GM12878 (cell line): ENCODE results near the gene RAP1GAP. TPM values are rescaled to one million over a fixed set of nuclear protein-coding genes. Genes with fewer than 3 reads are reported as not detected.

ENCODE experiments used
- ATAC-seq: fragments of 200-7000 bp; cut with Tn5 transposase; 3 replicates; pipeline ENCODE4 v1.9.1; 2020; ENCODE audit warnings: mild to moderate bottlenecking, moderate library complexity
- BruUV-seq: library from RNA; stranded (reverse); fragments of 400-500 nt; replicated peaks from 2 replicates; lab custom pipeline; 2021; lab: Mats Ljungman, UMichigan
- CTCF ChIA-PET: fragments of 300-600 bp; sonication (Branson Sonifier 250); formaldehyde crosslinking; extraction: SDS; loops from one replicate; lab custom pipeline; 2021; ENCODE audit warnings: inconsistent platforms; lab: Yijun Ruan, JAX
- POLR2A ChIA-PET: fragments of 350-600 bp; formaldehyde crosslinking; extraction: SDS; loops from one replicate; lab custom pipeline; 2021; ENCODE audit warnings: inconsistent platforms; lab: Charles Lee
- RAD21 ChIA-PET: fragments of 300-600 bp; sonication (Branson Sonifier 250); formaldehyde crosslinking; loops from one replicate; lab custom pipeline; 2023; ENCODE audit warnings: antibody characterized with exemption; ENCODE audit not compliant: unreplicated experiment; lab: Charles Lee
- SMC1A ChIA-PET: fragments of 300-600 bp; sonication (Branson Sonifier 250); formaldehyde crosslinking; loops from one replicate; lab custom pipeline; 2023; ENCODE audit not compliant: unreplicated experiment, uncharacterized antibody; lab: Charles Lee
- DNase-seq: peaks from one replicate; pipeline ENCODE4 v3.0.0-alpha.2; 2011; ENCODE audit warnings: low read depth, low spot score
- FAIRE-seq: peaks from 3 replicates; lab custom pipeline; 2011; peaks lifted over from hg19 to GRCh38; lab: Jason Lieb, UNC
- H2AFZ ChIP-seq: 2 replicates; pipeline ENCODE4 v1.6.0; 2011; ENCODE audit warnings: low read depth, low read length, control low read depth; ENCODE audit not compliant: control insufficient read depth
- H3K27ac ChIP-seq: 2 replicates; pipeline ENCODE4 v1.5.1; 2011; ENCODE audit warnings: control low read depth; ENCODE audit not compliant: control insufficient read depth, insufficient read depth
- H3K27me3 ChIP-seq, 2 experiments: replicated peaks in 1 of 2; 2 replicates each; pipeline versions ENCODE4 v1.6.0 to v1.6.1; 2011; ENCODE audit warnings: low read length in 1 of 2; ENCODE audit not compliant: control insufficient read depth in 2 of 2, insufficient read depth in 2 of 2
- H3K36me3 ChIP-seq, 2 experiments: 2 replicates each; pipeline ENCODE4 v1.5.1; 2011; ENCODE audit warnings: low read length in 1 of 2; ENCODE audit not compliant: control insufficient read depth in 2 of 2, insufficient read depth in 2 of 2
- H3K4me1 ChIP-seq: 2 replicates; pipeline ENCODE4 v1.6.1; 2011; ENCODE audit warnings: mild to moderate bottlenecking, low read length, moderate library complexity, mixed read lengths; ENCODE audit not compliant: control insufficient read depth, insufficient read depth
- H3K4me2 ChIP-seq: 2 replicates; pipeline ENCODE4 v1.6.0; 2011; ENCODE audit warnings: control low read depth; ENCODE audit not compliant: control insufficient read depth, insufficient read depth
- H3K4me3 ChIP-seq: fragments of 200-600 bp; sonication (generic); 2 replicates; pipeline ENCODE4 v1.5.1; 2016
- H3K79me2 ChIP-seq: 2 replicates; pipeline ENCODE4 v1.6.0; 2011; ENCODE audit warnings: low read length; ENCODE audit not compliant: control insufficient read depth, insufficient read depth
- H3K9ac ChIP-seq: 2 replicates; pipeline ENCODE4 v1.8.0; 2011; ENCODE audit warnings: low read length, control low read depth, mixed read lengths; ENCODE audit not compliant: control insufficient read depth, insufficient read depth
- H3K9me3 ChIP-seq: replicated peaks from 3 replicates; pipeline ENCODE4 v1.5.1; 2011; ENCODE audit warnings: mild to moderate bottlenecking, low read length; ENCODE audit not compliant: control insufficient read depth, insufficient read depth
- H4K20me1 ChIP-seq: 2 replicates; pipeline ENCODE4 v1.6.0; 2011; ENCODE audit not compliant: control insufficient read depth, insufficient read depth
- HCFC1 ChIP-seq: fragments of 150-350 bp; IDR thresholded peaks from 2 replicates; pipeline ENCODE4 v1.6.1; 2014; ENCODE audit warnings: low read length
- HDGF ChIP-seq: fragments of 450-650 bp; IDR thresholded peaks from 2 replicates; pipeline ENCODE4 v1.6.1; 2016; ENCODE audit warnings: antibody characterized with exemption
- IKZF1 ChIP-seq: fragments of 450-650 bp; conservative IDR thresholded peaks from 2 replicates; pipeline ENCODE4 v1.6.1; 2017; ENCODE audit warnings: antibody characterized with exemption, mild to moderate bottlenecking
- IKZF2 ChIP-seq, 2 experiments: fragments of 450-650 bp; IDR thresholded peaks; 2 replicates each; pipeline ENCODE4 v1.6.1; 2017; ENCODE audit warnings: mild to moderate bottlenecking in 2 of 2, moderate library complexity in 2 of 2
- MLLT1 ChIP-seq: fragments of 450-650 bp; IDR thresholded peaks from 2 replicates; pipeline ENCODE4 v1.6.1; 2016; ENCODE audit warnings: mild to moderate bottlenecking
- MTA2 ChIP-seq: fragments of 450-650 bp; IDR thresholded peaks from 2 replicates; pipeline ENCODE4 v1.6.1; 2016; ENCODE audit warnings: low read depth, mild to moderate bottlenecking, moderate library complexity
- MTA3 ChIP-seq: IDR thresholded peaks from 2 replicates; pipeline ENCODE4 v1.6.1; 2012; ENCODE audit warnings: low read length, inconsistent platforms, borderline replicate concordance
- NKRF ChIP-seq: fragments of 450-650 bp; conservative IDR thresholded peaks from 2 replicates; pipeline ENCODE4 v1.6.1; 2017; ENCODE audit warnings: mild to moderate bottlenecking, moderate library complexity
- SPI1 ChIP-seq: IDR thresholded peaks from 2 replicates; pipeline ENCODE4 v1.6.1; 2011; ENCODE audit warnings: low read depth, mild to moderate bottlenecking, low read length, moderate library complexity, borderline replicate concordance; ENCODE audit not compliant: insufficient read depth
- ZNF24 ChIP-seq: fragments of 450-650 bp; IDR thresholded peaks from 2 replicates; pipeline ENCODE4 v1.6.1; 2017; ENCODE audit warnings: antibody characterized with exemption, mild to moderate bottlenecking
- WGBS: methylation state at CpG from one replicate; pipeline ENCODE4 v1.1.6; 2016; ENCODE audit warnings: low lambda C conversion rate; ENCODE audit not compliant: insufficient replicate concordance, insufficient coverage; ENCODE audit errors: missing lambda C conversion rate; 5-methylcytosine and 5-hydroxymethylcytosine counted together
- in situ Hi-C: fragments of 300-500 bp; cut with MboI; formaldehyde crosslinking; loops from 9 replicates; pipeline ENCODE4 v1.14.3; 2018; ENCODE audit warnings: mixed read lengths
- intact Hi-C: fragments of 100-400 bp; cut with micrococcal nuclease; formaldehyde crosslinking; loops from one replicate; pipeline ENCODE4 v1.14.2; 2022; ENCODE audit not compliant: unreplicated experiment
- polyA plus RNA-seq, 11 experiments: library from polyadenylated mRNA; depleted of rRNA in 4 of 11; unstranded in 6 of 11; stranded (reverse) in 5 of 11; fragments of >200 nt; fragmentation: Nextera tagmentation in 4 of 11; fragmentation: Illumina TruSeq in 1 of 11; extraction: Ambion mirVana in 4 of 11; extraction: Trizol in 1 of 11; gene quantifications; 1 replicate in 1 of 11; 2 replicates in 10 of 11; pipeline versions ENCODE4 v1.2.1 to v1.2.3, GENCODE V29; 2011 to 2016; ENCODE audit warnings: inconsistent platforms in 2 of 11, missing spikeins in 2 of 11, low read depth in 1 of 11
- total RNA-seq, 4 experiments: library from RNA; depleted of rRNA in 3 of 4; stranded (reverse); fragments of >200 nt in 3 of 4; fragmentation: Illumina TruSeq in 1 of 4; extraction: Trizol in 1 of 4; gene quantifications; 2 replicates each; pipeline versions ENCODE4 v1.2.1 to v1.2.3, GENCODE V29; 2013 to 2021

RAP1GAP gene
- total and polyA plus RNA-seq, 10 of the 15 experiments (the other 5 are each of a cell fraction or from before 2014, with no cell fraction given): 0.04 to 0.96 (median 0.09) TPM; not detected in 3

- no peak for DNase-seq
- CTCF ChIA-PET: no interaction called here
- no peak overlapping the region for H3K9ac ChIP-seq
- no peaks in the 10 kb centered on the region; the same call in 1 of the 2 replicates for H3K4me1 ChIP-seq
- no peak overlapping the region for H2AFZ ChIP-seq
- no peak overlapping the region for H3K4me2 ChIP-seq
- POLR2A ChIA-PET: no interaction called here
- no peaks in the 10 kb centered on the region for H4K20me1 ChIP-seq
- in situ Hi-C loops: no loop called here
- H3K27me3 ChIP-seq: no peaks in the 10 kb centered on the region
- SMC1A ChIA-PET: no interaction called here
- no TSS peak for BruUV-seq
- 21% methylated on average over 8 of the region's 8 CpGs for WGBS
- FAIRE-seq: no peak
- RAD21 ChIA-PET: no interaction called here
- no peak for TF ChIP-seq ZNF24
- TF ChIP-seq SPI1: peak; percentile 52; the same call in 1 of the 2 replicates
- TF ChIP-seq, all 136 proteins: peak for 1
- intact Hi-C loops: no loop called here
- H3K27ac ChIP-seq: no peak overlapping the region
- no peak for ATAC-seq
- H3K36me3 ChIP-seq: no peaks in the 10 kb centered on the region
- no peak overlapping the region for H3K4me3 ChIP-seq
- no peaks in the 10 kb centered on the region for H3K79me2 ChIP-seq
- no peaks in the 10 kb centered on the region for H3K9me3 ChIP-seq
Measured at GRCh38 chr1:21616372-21616771, 52.8 kb downstream of the RAP1GAP start.

- in situ Hi-C loops: no loop called here
- H3K79me2 ChIP-seq: no peaks in the 10 kb centered on the region
- 24% methylated on average over 11 of the region's 11 CpGs for WGBS
- H3K27me3 ChIP-seq: no peaks in the 10 kb centered on the region
- CTCF ChIA-PET: no interaction called here
- no peaks in the 10 kb centered on the region for H4K20me1 ChIP-seq
- H3K4me2 ChIP-seq: no peak overlapping the region
- BruUV-seq: no TSS peak
- RAD21 ChIA-PET: no interaction called here
- SMC1A ChIA-PET: no interaction called here
- TF ChIP-seq HDGF: no peak
- no peak for TF ChIP-seq MTA3
- peak; percentile 71; the same call in 1 of the 2 replicates for TF ChIP-seq SPI1
- TF ChIP-seq IKZF2 (IDR thresholded peaks at IDR 0.05): 0 out of 4 replicates have a peak, but pooled peaks of 1 of the 2 experiments have one; percentile 15
- no peak for TF ChIP-seq MTA2
- TF ChIP-seq HCFC1: no peak
- 0 out of 2 replicates have a peak, but pooled peaks have one; percentile 24 for TF ChIP-seq IKZF1
- no peak for TF ChIP-seq NKRF
- no peak for TF ChIP-seq MLLT1
- POLR2A ChIA-PET: no interaction called here
- no peak overlapping the region for H3K27ac ChIP-seq
- H3K4me1 ChIP-seq: no peaks in the 10 kb centered on the region; the same call in 1 of the 2 replicates
- intact Hi-C loops: no loop called here
- ATAC-seq (peak; percentile 74), FAIRE-seq (no peak), DNase-seq (no peak)
- no peak overlapping the region for H3K4me3 ChIP-seq
- H3K36me3 ChIP-seq: no peaks in the 10 kb centered on the region
- H2AFZ ChIP-seq: no peak overlapping the region
- no peaks in the 10 kb centered on the region for H3K9me3 ChIP-seq
- no peak overlapping the region for H3K9ac ChIP-seq
Measured at GRCh38 chr1:21614419-21615115, 54.6 kb downstream of the RAP1GAP start.
